Astrocyte of the hippocampus (primary cell): ENCODE results near the gene STK38L.

ENCODE experiments used
- DNase-seq: peaks from one replicate; pipeline ENCODE4 v3.0.0; 2011; ENCODE audit warnings: low read depth, low spot score

Gene STK38L

DNA sequence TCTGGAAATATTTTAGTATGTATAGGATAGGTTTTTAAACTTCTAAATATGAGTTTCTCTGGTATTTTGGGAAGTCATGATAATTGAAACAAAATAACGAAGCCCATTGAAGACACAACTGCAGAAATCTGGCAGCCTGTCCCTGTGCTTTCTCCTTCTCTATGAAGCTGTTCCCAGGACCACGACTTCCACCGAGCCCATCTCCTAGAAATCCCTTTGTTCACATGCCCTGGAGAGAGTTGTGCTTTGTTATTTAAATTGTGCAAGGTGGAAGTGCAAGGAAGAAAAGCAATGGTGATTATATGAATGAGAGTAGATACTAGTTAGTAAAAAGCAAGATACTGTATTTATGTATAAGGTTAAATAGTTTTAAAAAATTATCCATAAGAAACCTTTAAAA, 32.2 kb downstream of the STK38L start:
- DNase-seq: no peak

DNA sequence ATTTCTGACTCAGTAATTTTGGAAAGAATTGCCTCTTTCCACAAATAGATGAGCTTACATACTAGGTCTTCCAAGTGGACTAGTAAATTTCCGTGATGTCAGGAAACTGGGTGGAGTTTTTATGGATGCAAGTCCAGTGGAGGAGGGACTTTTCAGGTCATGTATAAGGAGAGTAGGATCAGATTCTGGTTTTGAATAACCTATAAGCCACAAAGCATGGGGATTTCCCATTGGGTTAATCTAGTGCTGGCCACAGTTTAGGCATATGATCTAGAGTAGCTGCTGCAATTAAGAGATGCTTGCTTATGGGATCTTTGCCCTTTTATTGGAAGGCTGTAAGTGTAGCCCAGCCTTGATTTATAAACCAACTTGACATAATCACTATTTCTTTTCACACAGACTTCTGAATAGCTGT, 33.8 kb downstream of the STK38L start:
- DNase-seq: peak; percentile 66

DNA sequence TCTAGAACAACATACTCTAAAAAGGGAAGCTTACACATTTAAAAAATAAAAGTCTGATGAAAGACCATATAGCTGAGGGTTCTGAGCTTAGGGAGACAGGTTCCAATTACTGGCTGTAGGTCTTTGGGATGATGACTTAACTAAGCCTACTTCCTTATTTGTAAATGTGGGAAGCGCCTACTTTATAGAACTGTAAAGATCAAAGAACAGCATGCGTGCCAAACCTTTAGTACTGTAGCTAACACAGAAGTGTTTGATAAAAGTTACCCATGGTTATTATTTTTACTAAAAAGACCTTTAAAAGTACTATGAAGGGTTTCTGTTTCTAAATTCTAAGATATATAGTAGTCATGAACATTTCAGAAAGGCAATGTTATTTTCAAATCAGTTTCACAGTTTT, 35.7 kb downstream of the STK38L start:
- no peak for DNase-seq

DNA sequence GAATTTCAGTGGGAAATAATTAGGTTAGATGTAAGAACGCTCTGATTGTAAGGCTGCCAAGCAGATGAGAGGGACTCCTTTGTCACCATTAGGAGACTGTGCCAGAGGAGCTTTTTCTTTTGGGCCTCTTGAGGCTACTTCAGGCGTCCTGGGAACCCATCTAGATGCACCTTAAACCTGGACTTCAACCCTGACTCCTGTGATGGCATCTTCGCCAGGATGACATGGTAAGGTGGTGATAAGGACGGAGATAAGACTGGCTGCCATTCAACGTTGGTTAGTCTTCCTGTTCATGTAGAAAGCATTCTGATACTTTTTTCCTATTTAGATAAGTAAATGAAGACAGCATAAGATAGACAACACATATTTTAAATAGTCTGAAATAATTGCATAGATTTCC, 36.3 kb downstream of the STK38L start:
- DNase-seq: no peak

DNA sequence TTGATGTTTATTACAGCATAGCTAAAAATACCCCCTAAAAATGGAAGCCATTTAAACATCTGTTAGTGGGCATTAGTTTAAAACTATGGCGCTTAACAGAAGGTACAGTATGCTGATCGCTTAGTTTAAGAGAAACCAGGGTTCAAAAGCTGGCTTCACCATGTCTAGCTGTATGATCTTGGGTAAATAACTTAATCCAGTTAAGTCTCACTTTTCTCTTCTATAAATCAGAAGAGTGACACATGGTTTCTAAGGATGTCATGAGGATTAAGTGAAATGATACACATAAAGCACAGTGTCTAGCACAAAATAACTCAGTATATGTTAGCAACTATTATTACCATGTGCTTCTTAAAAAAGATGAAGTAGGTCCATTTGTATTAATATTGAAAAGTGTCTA, 38.7 kb downstream of the STK38L start:
- no peak for DNase-seq

- no peak for DNase-seq
Measured at GRCh38 chr12:27284021-27284420, 39.9 kb downstream of the STK38L start.

DNA sequence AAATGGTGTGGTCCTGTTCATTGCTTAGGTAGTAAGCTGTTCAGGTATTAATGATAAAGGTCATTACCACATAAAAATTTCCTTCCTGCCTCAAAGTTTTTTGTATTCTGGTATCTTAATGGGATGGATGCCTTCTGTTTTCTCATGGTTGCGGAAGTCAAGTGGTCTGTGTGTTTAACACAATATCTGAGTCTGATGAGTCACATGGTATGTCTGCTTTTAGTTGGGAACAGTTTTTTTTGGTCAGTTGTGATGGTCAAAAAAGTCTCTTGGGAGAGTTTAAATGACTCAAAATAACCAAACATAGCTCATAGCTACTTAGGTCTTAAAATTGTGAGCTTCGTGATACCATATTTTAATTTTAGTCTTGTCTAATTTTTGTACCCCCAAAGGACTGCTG, 40.7 kb downstream of the STK38L start:
- DNase-seq: peak; percentile 81

GRCh38 chr12:27285403-27285802, 41.3 kb downstream of the STK38L start:
- DNase-seq: peak; percentile 37

GRCh38 chr12:27289414-27289813, 45.3 kb downstream of the STK38L start:
- DNase-seq: no peak

DNA sequence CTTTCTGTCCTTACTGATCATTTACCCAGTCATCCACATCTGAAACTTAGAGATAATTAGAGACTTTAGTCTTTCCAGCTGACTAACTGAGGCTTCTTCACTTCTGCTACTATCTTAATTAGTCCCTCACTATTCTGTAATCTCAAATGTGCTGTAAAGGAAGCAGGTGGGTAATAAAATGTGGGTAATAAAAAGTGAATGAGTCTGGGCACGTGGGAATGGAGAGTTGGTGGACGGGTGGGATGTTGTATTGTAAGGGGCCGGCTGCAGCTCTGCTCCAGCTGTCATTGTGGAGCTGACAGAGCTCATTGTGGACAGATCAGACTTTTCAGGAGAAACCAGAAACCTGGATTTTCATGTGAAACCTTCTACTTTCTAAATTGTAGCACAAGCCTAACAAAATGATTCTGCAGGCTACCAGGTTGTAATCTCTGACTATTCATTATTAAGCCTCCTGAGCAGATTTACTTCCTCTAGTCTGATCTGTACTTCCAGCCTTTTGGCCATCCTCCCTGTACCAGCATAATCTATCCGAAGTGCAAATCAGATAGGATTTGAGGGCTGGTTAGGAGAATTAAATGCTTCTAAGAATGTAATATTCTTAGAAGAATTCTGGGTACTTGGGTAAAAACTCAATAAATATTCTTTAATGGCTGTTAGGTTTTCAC, 46.5 kb downstream of the STK38L start:
- DNase-seq: no peak

- no peak for DNase-seq
Measured at GRCh38 chr12:27291862-27292261, 47.8 kb downstream of the STK38L start.

DNA sequence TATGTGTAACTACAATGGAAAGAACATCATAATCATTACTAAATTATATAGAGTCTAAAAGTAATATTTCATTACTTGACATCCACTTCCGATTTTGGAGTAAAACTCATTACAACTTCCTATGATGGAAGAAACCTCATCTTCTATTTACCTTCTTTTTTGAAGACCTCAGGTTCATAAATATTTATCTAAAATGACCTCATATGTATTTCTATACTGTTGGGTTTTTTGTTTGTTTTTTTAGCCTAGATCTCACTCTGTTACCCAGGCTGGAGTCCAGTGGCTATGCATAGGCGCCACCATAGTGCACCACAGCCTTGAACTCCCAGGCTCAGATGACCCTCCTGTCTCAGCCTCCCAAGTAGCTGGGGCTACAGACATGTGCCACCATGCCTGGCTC, 48.6 kb downstream of the STK38L start:
- no peak for DNase-seq

DNA sequence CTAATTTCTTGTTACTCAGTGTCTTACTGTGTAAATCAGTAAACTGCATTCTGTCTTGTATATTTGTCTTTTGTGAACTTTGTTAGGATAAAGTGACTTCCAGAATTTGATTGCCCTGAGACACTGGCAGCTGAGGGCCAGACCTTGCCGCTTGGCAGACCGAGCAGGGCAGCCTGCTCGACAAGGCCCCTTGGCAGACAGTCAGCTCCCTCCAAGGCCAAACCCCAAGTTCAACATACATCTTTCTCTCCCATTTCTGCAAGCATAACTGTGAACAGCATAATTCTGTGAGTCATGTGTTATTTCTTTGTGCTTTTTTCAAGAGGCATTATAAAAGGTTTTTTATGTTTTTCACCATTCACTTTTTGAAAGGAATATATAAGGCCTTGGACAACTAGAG, 49.4 kb downstream of the STK38L start:
- DNase-seq: peak; percentile 58

DNA sequence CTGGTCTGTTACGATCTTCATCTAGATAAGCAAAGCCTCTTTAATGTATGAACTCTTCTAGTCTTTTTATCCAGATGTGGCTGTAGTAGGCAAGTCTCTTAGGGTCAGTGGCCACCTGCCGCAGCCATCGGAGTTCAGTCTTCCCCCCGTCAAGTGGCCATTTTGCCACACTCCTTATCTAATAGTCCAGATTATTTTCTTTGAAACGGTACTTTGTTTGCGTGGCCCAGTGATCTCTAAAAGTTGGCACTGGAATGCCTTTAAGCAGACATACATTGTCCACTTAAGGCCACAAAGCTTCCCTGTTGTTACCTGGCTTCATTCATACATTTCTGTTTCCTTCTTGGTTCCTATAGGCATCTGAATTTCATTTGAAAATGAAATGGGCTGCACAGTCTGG, 52.6 kb downstream of the STK38L start:
- no peak for DNase-seq

- no peak for DNase-seq
Measured at GRCh38 chr12:27297566-27297965, 53.5 kb downstream of the STK38L start.

DNA sequence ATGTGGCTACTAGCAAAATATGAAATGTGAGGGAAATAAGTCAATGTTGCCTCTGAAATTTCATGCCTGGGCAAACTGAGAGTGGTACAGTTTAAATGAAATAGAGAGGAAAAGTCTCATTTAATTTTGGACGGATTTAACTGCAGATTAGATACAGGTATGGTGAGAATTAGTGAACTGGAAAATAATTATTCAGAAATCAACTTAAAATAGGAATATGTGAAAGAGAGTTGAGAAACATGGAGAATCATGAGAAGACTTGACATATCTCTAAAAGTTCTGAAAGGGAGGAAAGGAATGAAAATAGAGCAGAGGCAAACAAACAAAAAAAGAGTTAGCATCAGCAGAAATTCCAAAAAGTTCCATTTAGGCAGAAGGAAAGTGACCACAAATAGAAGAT, 55.0 kb downstream of the STK38L start:
- no peak for DNase-seq

DNA sequence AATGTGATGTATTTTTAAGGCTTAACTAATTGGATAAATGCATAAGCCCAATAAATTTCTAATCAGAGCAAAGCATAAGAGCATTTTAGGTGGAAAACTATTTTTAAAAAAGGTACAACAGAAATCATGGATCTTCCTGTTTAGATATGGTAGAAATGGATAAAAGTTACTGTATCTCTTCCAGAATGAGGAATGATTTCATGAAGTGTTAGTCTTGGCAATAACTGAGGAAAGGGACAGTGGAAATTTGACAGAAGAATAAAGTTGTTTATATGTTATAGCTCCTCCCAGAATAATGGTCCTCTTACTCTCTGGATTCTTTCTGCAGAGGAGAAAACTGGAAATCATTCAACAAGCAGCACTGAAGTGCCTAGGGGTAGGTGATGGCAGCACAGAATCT, 56.1 kb downstream of the STK38L start:
- DNase-seq: no peak

DNA sequence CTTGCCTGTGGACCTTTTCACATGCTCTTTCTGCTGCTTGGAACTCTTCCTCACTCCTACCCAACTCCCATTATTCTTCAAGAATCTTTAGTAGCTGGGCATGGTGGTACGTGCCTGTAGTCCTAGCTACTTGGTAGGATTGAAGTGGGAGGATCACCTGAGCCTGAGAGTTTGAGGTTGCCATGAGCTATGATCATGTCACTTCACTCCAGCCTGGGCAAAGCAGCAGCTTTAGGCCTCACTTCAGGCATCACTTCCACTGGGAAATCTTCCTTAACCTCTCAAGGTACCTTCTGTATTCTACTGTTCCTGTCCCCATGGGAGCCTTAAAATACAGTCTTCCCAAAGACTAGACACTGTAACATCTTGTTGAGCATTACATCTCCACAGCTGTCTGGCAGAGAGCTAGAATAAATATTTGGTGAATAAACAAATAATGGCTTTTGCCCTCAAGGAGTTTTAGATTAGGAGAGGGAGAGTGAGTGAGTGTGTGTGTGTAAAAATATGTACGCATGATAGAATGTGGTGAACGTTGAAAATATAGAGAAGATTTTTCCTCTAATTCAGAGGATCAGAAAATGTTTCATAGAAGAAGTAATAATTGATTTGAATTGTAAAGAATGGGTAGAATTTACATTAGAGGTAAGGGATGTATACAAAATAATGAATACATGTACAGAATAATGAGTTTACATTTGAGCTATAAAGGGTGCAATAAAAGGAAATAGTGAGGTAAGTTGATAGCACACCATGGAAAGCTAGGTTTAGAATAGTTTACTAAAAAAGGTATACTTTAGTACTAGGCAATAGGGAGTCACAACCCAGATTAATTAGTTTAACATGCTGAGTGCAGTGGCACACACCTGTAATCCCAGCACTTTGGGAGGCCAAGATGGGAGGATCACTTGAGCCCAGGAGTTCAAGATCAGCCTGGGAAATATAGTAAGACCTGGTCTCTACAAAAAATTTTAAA, 59.3 kb downstream of the STK38L start:
- DNase-seq: no peak

DNA sequence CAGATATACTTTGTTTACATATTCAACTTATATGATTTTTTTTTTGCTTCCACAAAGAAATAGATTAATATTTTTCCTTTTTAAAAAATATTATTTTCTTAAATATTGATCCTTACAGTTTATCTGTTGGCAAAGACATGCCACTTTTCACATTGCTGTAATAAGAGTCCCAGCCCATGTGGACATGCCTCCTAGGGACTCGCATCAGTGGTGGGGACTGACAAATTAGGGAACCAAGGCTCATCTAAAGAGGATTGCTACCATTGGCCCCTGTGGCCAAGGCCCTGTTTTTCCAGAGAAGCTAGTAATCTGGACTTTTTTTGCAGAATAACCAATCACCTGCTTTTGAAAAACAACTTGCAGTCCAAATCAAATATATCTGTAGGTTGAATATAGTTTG, 60.8 kb downstream of the STK38L start:
- no peak for DNase-seq

DNA sequence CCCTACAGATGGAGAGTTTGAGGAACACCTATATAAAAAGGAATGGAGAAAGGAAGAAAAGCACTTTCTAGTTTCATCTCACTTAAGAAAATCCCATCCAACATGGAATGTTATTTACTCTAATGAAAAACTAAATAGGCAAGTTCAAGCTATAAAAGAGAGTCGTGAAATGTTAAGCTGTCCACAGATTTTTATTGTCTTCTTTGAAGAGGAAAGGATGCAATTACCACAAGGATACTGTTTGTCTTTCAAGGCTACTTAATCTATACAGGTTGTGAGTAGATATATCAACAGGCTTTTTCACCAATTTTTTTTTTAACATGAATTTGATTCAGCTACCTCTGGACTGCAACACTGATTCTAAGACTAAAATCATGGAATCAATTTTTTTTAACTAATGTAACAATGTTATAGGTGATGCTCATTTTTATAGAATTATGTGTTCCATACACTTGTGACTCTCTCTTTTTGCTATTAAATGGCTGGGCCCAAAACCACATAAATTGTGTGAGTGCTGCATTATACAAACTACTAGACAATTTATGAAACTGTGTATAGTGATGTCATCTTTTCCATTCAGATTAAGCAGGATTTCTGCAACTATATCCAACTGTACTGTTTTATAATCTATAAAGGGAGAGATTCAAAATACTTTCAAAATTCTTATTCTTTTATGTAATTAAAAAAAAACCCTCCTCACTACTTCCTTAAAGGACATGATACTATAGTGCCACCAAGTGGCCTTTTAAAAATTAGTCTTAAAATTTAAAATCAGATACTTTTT, 61.8 kb downstream of the STK38L start:
- DNase-seq: peak; percentile 38

DNA sequence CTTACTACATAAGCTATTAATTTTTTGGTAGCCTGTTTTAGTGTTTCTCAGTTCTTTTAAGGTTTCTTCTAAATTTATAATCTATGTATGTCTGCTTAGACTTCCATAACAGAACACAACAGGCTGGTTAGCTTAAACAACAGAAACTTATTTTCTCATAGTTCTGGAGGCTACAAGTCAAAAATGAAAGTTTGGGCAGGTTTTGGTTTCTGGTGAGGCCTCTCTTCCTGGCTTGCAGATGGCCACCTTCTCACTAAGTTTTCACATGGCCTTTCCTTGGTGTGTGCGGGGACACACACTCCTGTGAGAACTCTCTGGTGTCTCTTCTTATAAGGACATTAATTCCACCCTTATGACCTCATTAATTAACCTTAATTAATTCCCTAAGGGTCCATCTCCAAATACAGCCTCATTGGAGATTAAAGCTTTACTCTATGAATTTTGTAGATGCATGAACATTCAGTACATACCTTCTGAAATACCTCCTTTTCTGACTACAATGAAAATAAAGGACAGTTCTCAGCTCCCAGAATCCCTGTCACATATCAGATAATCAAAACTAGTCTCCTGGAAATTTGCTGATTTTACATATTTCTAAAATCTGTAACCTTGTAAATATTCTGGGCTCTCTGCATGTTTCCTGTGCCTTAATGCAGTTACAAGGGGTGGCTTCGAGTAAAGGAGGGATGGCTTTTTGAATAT, 65.4 kb downstream of the STK38L start:
- DNase-seq: no peak

- DNase-seq: no peak
Measured at GRCh38 chr12:27309995-27310315, 65.9 kb downstream of the STK38L start.
